GM21717 (cell line): Measurements from ENCODE around the gene MEA1.
A peak's percentile ranks its signal among the peaks of the same experiment; 100 is the strongest.
"Not testable (repeated sequence)": the region's sequence is repeated elsewhere in the genome, so short reads cannot be mapped to it uniquely, and the experiment has no call there.

ENCODE experiments used
- ATAC-seq: cut with Tn5 transposase; IDR thresholded peaks from one replicate; pipeline ENCODE4 v1.9.1; 2021; ENCODE audit warnings: mild to moderate bottlenecking, moderate library complexity; ENCODE audit not compliant: unreplicated experiment

Gene MEA1

GRCh38 chr6:43013843-43014433, at the start of gene MEA1, which contains the start of gene KLHDC3:
Gene MEA1 (minus strand): TSS chr6:43013946. CDS start chr6:43013813, 133 bp downstream.
Gene KLHDC3 (plus strand): TSS chr6:43014249. CDS start chr6:43017193, 2,944 bp downstream.
- ATAC-seq: peak; percentile 82

DNA sequence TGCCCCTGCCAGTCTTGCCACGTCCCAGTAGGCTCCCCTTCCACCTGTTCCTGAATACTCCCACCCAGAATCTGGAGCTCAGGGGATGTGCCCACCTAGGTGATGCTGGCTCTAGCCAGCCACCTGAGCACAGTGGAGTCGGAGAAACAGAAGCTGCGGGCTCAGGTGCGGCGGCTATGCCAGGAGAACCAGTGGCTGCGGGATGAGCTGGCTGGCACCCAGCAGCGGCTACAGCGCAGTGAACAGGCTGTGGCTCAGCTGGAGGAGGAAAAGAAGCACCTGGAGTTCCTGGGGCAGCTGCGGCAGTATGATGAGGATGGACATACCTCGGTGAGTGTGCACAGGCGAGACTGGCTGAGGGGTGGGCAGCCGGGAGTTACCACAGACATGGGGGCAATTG, 49.1 kb upstream of the MEA1 start:
- ATAC-seq: no peak

DNA sequence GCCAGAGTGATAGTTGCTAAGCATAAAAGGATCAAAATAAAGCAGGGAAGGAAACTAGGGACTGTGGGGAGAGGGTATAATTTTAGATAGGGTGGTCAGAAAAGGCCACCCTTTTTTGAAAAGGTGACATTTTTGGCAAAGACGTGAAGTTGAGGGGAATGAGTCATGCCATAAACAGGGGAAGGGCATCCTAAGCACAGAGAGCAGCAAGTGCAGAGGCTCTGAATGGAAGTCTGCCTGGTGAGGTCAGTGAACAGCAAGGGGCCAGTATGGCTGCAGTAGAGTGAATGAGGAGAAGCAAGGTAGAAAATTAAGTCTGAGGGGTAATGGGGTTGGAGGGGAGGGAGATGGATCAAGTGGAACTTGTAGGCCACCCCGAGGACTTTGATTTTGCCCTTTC, 48.1 kb upstream of the MEA1 start:
- no peak for ATAC-seq

DNA sequence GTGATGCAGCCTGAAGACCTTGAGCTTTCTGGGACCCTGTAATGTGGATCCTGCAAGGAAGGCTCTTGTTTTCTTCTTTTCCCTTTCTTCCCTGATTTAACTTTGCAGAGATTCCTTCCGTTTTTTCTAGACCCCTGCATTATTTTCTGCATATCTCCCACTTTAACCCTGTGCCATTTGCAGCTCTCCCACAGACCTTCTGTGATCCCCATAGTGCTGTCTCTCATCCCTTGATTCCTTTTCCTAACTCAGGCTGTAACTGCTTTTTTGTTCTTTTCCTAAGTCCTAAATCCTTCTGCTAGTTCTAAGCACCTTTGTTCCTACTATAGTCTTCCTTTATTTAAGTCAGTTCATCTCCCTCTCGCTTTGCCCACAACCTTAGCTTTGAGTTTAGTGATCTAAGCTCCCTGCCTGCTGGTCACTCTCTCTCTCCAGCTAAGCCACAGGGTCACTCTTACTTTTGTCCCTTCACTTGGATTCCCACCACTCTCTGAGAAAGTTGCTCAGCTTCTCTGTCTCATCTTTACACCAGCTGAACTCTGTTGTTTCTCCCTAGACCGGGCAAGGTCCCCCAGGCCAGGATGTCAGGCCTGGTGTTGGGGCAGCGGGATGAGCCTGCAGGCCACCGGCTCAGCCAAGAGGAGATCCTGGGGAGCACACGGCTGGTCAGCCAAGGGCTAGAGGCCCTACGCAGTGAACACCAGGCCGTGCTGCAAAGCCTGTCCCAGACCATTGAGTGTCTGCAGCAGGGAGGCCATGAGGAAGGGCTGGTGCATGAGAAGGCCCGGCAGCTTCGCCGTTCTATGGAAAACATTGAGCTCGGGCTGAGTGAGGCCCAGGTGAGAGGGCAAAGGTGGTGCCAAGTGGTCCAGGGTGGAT, 47.2 kb upstream of the MEA1 start:
- no peak for ATAC-seq

- no peak for ATAC-seq
Measured at GRCh38 chr6:43060034-43060754, 46.4 kb upstream of the MEA1 start.

GRCh38 chr6:43059168-43060033, 45.7 kb upstream of the MEA1 start, which contains the start of the genes KLC4 and MRPL2:
Gene KLC4 (plus strand): TSS chr6:43059631. CDS start chr6:43061336, 1,705 bp downstream.
Gene MRPL2 (minus strand): TSS chr6:43059434. CDS start chr6:43059381, 53 bp downstream.
- peak; percentile 69 for ATAC-seq

DNA sequence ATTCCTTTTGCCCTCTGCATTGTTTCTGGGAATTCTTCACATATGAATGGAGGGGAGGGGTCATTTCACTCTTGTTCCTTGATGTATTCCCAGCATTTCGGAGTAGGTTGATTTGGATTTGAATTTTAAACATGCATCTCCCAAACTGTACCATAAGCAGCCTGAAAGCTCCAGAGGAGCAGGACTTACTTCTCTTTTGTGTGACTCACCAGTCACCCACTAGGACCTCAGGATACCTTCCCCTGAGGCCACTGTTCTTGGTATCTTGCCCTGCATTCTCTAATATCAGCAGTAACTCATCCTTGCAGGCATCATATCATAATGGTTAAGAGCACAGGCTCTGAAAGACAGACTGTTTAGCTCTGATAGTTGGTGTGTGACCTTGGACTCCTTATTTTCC, 44.8 kb upstream of the MEA1 start:
- no peak for ATAC-seq

DNA sequence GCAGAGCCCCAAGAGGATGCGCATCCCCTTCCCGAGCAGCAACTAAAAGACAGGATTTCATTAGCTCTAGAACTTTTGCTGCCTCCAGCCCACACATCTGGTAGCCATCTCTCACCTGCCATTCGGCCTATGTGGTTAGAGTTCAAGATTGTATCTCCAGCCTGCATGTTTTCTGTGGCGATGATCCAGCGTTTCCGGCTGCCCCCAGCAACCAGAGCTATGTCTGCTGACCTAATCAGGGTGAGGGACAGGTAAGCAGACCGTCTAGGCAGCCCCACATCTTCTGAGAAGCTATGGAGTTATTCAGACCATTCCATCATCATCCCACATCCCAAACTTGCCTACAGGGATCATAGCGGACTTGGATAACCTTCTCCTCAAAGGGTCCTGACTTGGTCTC, 42.2 kb upstream of the MEA1 start:
- no peak for ATAC-seq

DNA sequence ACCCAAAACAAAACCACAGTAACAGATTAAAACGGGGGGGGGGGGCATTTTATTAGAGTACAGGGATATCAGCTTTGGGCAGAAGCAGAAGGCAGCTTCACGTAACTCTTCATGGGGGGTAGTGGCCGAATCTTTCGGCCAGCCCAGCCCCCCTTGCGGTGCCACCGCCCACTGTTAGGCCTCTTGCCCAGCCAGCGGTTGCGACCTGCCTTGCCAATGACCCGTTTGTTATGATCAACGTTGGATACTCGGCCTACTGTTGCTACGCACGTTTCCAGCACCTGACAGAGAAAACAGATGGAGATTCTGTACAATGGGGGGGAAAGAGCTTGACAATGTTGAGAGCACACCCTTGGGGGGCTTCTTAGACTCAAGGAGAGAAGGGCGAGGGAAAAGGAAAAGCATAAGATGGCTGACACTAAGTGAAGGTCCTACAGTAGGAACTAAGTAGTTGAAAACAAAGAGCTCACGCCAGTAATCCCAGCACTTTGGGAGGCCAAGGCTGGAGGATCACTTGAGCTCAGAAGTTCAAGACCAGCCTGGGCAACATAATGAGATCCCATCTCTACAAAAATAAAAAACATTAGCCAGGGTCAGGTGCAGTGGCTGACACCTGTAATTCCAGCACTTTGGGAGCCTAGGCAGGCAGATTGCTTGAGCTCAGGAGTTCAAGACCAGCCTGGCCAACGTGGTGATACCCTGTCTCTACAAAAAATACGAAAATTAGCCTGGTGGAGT, 40.6 kb upstream of the MEA1 start:
- no peak for ATAC-seq

DNA sequence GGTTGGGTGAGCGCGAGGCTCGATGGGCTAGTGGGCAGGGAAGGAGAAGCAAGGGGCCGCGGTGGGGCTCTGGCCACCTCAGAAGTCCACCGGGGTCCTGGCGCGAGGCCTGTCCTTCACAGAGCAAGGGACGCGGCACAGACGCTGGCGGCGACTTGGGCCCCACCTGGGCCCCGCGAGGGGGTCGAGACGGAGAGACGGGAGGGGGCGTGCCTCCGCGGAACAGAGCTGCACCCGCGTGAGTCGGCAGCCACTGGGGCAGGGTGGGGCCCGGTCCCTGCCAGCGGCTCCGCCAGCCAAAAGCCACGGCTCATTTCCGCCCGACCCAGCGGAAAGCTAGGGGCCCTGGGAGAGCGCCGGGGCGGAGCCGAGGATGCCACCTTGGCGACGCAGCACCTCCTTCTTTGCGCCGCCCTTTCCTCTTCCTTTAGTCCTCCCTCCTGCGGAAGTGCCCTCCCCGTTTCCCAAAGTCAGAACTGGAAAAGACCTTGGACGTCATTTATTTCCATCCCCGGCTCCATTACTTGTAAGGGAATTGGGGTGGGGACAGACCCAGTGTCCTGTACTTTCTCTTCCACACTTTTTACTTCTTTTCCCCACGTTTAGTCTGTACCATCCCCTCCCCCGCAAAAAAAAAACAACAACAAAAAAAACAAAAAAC, 39.9 kb upstream of the MEA1 start, which contains the start of gene CUL7:
CUL7 (minus strand) TSS at position 307 of the 661 bp plus-strand sequence. CDS start 1,063 bp downstream, outside the sequence.
- ATAC-seq: peak; percentile 43

DNA sequence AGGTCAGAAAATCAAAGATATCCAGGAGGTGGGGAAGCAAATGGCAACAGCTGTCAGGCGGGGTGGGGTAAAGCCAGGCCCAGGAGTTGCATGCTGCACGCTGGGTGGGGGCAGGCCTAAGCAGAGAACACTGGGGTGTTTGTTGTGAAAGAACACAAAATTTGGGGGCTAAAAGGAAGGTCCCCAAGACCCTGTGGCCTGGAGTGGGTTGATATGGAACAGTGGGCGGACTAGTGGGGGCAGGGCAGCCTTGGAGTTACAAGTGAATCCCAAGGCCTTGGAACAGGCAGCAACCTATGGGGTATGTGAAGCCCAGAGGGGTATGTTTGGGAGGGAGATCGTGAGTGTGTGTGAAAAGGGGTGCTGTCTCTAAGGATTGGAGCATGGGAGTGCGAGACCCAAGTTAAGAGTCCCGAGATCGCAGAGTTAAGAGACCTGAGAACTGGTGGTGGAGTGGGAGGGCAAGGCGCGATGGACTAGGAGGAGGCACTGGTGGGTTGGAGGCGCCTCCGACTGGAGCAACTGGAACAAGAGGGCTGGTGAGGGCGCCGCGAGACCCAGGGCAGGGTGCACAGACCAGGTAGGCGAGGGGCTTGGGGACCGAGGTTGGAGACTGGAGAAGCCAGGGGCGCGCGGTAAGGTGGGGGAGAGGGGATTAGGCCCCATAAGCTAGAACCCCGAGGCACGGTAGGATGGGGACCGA, 39.2 kb upstream of the MEA1 start:
- no peak for ATAC-seq

DNA sequence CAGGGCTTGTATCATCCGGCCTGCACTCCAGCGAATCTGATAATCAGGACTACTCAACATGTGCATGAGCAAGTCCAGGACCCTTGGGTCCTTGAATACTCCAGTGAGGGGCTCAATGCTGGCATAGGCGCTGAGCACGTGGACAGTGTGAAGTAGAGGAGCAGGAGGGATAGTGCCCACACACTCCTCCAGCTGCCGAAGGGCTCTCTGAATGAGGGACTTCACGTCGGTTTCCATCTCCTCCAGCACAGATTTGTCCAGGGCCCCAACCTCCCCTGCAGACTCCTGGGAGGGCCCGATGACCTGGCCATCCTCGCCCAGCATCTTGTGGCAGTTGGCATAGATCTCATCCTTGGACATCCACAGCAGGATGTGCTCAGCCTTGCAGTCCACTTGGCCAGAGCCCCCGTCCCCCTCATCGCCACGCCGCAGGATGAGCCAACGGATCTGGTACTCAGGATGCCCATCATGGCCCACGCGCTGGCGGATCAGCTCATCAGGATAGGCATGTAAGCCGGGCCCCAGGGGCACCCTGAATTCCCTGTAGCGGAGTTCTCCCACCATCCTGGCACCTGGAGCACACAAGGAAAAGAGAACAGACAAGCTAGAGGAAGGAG, 38.6 kb upstream of the MEA1 start:
- no peak for ATAC-seq

DNA sequence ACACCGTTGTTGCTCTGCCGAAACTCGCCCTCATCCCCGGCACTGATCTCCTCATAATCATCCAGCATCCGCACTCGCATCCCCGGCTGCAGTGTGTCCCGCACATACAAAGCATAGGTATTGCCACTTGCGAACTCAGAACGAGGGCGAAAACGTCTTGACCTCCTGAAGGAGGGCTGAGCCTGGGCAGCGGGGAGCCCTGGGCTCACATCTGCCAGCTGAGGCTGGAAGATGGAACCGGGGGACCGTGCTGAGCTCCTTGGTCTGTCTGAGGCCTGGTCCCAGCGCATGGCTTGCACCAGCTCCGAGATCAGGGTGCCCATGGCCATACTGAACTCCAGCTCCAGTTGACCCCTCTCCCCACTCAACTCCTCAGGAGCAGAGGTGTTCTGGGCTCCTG, 37.2 kb upstream of the MEA1 start:
- no peak for ATAC-seq

- no peak for ATAC-seq
Measured at GRCh38 chr6:43047998-43048397, 34.3 kb upstream of the MEA1 start.

DNA sequence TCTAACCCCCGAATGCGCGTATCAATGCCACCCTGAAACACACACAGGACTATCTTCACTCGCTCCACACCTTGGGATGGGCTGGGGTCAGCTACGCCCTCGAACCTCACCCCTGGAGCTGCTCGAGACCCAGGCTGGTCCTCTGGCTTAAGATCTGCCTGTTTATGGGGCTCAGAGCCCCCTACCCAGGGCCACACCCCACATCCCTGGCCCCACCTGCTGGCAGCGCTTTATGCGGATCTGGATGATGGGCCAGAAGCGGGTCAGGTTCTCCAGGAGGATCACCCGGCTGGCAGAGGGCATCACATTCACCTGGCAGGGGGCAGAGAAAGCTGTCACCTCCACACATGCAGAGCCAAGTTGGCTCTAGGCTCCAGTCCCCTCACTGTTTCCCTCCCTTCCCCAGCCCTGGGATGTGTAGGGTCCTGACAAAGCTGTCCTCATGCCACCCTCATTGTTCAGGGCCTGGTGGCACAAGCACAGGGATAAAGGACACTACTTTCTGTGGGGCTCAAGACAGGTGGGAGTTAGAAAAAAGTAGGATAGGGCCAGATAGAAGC, 31.7 kb upstream of the MEA1 start:
- no peak for ATAC-seq

DNA sequence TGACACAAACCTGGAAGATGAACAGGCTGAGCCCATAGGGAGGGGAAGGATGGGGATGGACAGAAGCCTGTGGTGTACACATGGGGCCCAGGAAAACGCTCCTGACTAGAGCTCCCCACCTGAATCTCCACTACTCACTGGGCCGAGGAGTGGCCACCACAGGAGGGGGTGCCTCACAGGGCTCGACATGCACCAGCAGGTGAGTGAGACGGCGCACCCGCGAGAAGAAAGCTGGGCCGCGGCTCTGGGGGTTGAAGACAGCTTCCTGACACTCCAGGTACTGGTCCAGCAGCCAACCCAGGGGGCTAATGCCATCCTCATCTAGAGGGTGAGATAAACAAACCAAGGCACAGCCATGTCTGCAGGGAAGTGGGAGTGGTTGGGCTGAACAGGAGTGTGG, 29.6 kb upstream of the MEA1 start:
- ATAC-seq: no peak

DNA sequence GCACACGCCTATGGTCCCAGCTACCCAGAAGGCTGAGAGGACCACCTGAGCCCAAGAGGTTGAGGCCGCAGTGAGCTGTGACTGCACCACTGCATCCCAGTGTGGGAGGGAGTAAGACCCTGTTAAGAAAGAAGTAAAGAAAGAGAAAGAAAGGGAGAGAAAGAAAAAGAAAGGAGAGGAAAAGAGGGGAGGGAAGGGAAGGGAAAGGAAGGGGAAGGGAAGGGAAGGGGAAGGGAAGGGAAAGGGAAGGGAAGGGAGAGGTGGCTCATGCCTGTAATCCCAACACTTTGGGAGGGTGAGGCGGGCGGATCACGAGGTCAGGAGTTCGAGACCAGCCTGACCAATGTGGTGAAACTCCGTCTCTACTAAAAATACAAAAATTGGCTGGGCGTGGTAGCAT, 27.7 kb upstream of the MEA1 start:
- ATAC-seq: not testable (repeated sequence)
